Stromal cell of bone marrow (primary cell): ENCODE data around the gene IER5L.
"Not testable (repeated sequence)": the region's sequence is repeated elsewhere in the genome, so short reads cannot be mapped to it uniquely, and the experiment has no call there.

Experiments
- DNase-seq: peaks from one replicate; pipeline ENCODE4 v3.0.0-alpha.2; 2012; ENCODE audit warnings: low read depth

Gene IER5L

DNA sequence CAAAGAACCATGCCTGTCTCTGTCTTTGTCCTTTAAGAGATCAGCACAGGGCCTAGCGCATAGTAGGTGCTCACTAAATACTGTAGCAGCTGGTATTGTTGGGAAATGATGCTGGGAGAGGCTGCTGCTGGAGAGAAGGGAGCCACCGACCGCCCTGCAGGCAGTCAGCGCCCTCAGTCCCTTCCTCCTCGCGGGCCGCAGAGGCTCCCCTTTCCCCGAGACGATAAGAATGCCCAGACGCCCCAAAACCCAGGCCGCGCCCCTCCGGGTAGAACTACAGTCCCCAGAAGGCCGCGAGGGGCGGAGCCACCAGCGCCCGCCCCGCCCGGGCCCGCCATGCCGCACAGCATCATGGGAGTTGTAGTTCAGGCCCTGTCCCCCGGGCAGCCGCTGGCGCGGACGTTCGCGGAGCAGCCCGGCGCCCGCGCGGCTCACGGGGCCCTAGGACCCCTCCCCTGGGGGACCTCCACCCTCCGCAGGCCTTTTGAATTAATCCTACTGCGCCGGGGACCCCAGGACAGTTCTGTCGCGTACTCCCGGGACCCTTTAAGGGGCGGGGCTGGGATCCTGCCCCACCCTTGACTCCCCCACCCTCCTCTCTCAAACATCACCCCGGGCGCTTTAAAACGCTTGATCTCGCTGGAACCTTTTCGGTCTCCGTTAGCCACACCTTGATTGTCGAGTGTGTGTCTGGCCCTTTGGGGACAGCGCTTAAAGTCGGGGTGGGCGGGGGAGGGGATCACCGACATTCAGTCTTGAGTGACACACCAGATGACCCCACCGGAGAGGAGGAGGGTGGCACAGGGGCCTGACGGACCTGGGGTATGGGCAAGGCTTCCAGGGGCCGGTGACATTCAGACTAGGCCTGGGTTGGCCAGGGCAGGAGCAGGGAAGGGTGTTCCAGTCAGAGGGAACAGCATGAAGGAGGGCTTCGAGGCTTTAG, 24.8 kb upstream of the IER5L start:
- peak; percentile 52 for DNase-seq

- DNase-seq: no peak
Observed at GRCh38 chr9:129201866-129202265, 23.8 kb upstream of the IER5L start.

GRCh38 chr9:129201289-129201688, 23.2 kb upstream of the IER5L start:
- no peak for DNase-seq

DNA sequence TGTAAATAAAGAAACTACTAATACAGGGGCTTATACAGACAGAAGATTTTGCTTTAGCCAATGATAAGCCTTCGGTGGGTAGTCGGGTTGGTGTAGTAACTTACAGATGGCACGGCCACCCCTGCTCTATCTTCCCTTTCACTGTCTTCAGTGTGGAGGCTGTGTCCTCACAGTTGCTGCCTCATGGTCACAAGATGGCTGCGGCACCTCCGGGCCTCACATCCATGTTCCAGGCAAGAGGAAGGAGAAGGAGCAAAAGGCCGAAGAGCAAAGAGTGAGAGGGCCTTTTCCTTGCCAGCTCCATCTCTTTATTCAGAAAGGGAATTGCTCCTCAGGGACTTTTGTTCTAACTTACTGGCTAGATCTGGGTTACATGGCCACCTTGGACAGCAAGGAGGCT, 22.2 kb upstream of the IER5L start:
- DNase-seq: no peak

DNA sequence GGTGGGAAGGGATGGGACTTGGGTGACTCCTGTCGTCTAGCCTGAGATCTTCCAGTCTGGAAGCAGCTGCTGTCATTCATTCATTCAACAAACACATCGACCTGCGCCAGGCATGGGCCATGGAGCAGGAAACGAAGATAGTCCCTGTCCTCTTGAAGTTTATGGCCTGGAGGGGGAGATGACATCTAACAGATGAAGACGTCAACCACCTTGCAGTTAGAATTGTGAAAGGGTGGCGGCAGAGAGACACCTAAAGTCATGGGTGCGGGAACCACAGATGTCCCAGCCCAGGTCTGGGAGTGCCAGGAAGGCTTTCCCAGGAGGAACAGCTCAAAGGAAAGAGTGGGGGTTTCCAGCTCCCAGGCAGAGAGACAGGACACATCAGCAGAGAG, 21.0 kb upstream of the IER5L start:
- DNase-seq: no peak

GRCh38 chr9:129198319-129199043, 20.4 kb upstream of the IER5L start:
- peak; percentile 74 for DNase-seq

DNA sequence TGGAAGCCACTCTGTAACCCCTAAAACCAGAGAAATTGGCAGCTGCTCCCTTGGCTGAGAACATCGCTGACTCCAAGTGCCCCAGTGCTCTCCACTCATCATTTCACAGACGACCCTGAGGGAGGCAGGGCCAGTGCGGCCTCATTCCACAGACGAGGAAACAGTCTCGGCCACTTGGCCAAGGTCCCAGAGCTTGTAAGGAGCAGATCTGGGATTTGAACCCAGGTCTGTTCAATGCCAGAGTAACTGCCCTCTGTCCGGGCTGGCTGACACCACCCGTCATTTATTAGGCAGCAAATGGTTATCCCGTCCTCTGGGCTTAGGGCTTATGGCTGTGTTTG, 19.9 kb upstream of the IER5L start:
- DNase-seq: no peak

GRCh38 chr9:129197045-129197444, 19.0 kb upstream of the IER5L start:
- DNase-seq: not testable (repeated sequence)

DNA sequence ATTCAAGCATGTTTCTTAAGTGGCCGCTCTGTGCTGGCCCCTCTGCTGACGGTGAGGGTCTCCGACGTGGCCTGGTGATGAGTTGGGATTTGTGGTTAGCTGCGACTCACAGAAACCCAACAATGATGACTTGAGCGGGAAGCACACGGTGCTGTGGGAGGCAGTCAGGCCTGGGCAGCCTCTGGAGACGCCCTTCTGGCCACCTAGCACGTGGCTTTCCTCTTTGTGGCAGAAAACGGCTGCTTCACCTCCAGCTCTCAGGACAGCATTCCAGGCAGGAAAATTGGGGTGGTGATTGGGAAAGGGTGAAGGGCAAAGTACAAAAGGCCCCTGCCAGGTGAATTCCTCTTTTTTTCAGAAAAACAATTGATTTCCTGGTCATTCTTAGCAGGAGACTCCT, 17.5 kb upstream of the IER5L start:
- no peak for DNase-seq

GRCh38 chr9:129194221-129194620, 16.2 kb upstream of the IER5L start:
- DNase-seq: no peak

DNA sequence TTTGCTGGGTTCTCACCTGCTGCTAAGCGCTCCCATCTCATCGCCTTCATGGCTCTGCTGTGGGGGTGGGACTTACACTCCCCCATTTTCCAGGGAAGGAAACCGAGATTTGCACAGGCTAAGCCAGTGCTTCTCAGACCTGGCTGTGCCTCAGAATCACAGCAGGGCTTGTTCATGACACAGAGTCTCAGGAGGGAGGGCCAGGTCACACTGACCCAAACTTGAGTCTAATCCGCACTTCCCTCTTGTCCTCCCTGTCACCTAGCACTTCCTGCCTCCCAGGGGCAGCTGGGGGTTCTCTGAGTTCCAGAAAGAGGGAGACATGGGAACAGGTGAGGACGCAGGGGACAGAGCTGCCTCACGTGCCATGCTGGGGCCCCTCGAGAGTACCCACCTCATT, 15.6 kb upstream of the IER5L start:
- no peak for DNase-seq

DNA sequence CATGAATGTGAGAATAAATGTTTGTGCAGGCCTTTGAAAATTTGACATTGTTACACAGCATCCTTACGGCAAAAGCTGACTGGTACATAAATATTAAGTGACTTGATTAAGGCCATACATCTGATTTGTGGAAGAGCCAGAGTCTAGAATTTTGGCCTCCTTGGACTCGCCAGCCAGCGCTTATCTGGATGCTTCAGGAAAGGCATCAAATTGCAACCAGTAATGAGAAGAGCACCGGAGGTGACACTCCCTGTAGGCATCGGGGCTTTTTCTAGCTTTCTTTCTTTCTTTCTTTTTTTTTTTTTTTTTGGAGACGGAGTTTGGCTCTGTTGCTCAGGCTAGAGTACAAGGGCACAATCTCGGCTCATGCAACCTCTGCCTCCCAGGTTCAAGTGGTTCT, 13.2 kb upstream of the IER5L start:
- DNase-seq: no peak

DNA sequence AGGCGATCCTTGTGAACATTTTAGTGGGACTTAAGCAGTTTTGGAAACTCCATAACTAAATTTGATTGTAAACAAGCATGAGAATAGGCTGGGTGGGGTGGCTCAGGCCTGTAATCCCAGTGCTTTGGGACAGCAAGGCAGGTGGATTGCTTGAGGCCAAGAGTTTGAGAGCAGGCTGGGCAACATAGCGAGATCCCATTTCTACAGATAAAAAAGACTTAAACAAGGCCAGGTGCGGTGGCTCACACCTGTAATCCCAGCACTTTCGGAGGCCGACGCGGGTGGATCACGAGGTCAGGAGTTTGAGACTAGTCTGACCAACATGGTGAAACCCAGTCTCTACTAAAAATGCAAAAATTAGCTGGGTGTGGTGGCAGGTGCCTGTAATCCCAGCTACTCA, 11.9 kb upstream of the IER5L start:
- DNase-seq: not testable (repeated sequence)

- DNase-seq: no peak
Observed at GRCh38 chr9:129187042-129187441, 9.0 kb upstream of the IER5L start.

- no peak for DNase-seq
Observed at GRCh38 chr9:129185991-129186390, 7.9 kb upstream of the IER5L start.

DNA sequence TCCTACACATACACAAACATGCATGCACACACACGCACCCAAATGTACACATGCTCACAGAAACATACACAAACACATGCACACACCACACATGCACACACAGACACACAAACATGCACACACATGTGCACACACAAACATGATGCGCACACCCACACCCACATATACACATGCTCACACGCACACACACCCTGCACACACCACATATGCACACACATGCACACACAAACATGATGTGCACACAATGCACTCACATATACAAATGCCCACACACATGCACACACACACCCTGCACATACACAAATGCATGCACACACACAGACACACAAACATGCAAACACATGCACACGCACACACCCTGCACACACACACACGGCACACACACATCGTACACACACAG, 7.3 kb upstream of the IER5L start:
- no peak for DNase-seq

DNA sequence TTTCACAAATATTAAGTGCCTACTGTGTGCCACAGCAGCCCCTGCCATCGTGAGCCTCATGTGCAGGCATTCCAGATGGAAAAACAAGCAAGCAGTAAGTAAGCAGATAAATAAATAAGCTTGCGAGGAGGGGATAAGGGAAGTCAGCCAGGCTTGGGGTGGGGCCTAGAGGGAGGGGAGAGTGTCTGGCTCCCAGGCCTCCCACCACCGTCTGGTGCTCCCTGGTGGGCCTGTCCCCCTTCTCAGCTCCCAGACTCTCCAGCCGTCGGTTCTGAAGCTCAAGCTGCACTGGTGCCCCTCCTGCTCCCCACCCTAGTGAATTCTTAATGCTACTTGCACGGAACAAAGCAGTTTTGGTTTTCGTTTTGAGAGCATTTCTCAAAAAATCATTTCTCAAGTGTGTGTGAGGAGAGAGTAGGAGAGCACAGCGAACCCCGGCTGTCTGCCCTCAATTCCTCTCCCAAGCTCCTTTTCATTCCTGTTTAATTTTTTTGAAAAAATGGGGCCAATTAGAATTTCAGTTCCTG, 6.6 kb upstream of the IER5L start:
- DNase-seq: no peak

GRCh38 chr9:129184219-129184524, 6.1 kb upstream of the IER5L start:
- DNase-seq: no peak

DNA sequence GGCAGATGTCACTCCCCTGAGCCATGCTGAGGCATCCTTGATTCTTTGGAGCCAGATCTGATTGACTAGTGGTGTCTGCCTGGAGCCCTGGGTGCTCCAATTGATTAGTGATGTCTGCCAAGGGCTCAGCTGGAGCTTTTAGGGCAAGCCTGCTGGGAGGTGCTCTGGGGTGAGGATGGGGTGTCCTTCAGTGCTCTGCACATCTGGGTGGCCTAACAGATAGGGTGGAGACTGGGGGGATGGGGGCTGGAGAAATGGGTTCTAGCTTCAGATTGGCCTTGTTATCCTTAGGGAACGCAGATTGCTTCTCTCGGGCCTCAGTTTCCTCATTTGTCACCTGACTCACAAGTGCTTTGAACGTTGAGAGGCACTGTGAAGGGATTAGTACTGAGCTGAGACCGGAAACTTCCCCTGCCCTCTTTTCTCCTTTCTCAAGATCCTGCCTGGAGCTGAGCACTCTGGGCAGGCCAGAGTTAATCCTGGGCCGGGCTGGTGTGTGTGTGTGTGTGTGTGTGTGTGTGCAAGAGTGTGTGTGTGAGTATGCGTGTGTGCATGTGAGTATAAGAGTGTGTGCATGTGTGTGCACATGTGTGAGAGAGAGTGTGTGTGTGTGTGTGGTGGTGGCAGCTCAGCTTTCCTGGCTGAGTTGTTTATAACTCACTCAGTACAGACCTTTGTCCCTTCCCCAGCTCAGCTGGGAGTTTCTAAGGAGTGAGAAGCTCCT, 5.6 kb upstream of the IER5L start:
- DNase-seq: no peak

DNA sequence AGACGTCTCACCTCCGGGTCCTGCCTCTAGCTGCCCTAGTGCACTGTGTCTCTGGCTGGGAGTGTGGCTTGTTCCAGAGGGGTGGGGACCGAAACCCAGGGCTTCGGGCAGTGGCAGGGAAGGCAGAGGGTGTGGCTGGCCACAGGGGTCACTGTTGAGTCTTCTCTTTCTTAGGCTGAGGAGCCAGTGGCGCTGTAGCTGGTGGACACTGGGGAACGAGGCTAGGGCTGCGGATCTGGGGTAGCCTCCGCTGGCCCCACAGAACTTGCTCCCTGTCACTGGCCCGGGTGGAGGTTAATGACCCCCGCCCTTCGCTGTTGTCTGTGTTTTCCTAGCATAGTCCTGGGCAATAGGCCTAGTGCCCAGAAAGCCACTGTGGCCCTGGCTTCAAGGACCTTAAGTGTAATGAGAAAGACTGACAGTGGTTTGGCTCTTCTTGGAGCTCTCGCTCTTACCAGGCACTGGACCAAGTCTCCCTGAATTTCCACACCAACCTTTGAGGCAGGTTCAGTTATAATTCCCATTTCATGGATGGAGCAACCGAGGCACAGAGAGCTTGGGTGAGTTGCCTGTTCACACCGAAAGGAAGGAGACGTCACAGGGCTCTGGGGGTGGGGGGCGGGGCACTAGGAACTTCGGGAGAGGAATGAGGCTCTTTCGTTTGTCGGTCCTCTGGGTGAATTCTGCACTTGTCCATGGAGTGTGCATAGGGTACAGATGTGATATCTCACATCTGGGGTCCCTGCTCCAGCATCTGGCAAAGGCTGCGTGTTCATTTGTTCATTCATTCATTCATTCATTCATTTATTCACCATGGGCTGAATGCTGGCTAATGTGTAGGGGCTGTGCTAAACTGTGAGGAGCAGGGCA, 4.8 kb upstream of the IER5L start:
- DNase-seq: no peak

DNA sequence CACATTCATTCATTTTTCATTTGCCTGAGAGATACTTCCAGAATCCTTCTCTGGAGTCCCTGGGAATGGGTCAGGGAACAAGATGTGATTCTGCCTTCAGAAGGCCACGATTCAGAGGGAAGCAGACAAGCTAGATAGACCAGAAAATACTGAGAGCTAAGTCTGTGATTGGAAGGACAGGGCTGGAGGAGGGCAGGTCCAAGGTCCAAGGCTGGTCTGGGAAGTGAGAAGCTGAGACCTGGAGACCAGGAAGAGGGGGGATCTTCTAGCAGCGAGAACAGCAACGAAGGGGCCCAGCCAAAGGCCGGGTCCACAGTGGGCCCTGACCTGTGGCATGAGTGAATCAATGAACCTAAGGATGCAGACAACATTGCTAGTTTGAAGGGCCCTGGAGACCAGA, 4.1 kb upstream of the IER5L start:
- DNase-seq: no peak

GRCh38 chr9:129181246-129181645, 3.2 kb upstream of the IER5L start:
- no peak for DNase-seq
